ENCODE measurements around the gene AMBRA1.

- no peak for TF ChIP-seq CTCF (IDR thresholded peaks at IDR 0.05)
- no peak for TF ChIP-seq POLR2A (IDR thresholded peaks at IDR 0.05)
- TF ChIP-seq EP300 (IDR thresholded peaks at IDR 0.05; ENCODE audit: low read depth): no peak
- TF ChIP-seq POLR2AphosphoS5 (IDR thresholded peaks at IDR 0.05): no peak
These were observed 236.3 kb downstream of the AMBRA1 start for GRCh38 chr11:46357483-46357936.

All from transverse colon (tissue), 4 donors.